A549 (cell line): Measurements from ENCODE around the gene MTHFD2. TPM values are rescaled to one million over a fixed set of nuclear protein-coding genes. Genes with fewer than 3 reads are reported as not detected.

Source experiments
- ATAC-seq, 2 experiments: fragments of 200-7000 bp in 1 of 2; fragments of >200 bp in 1 of 2; cut with Nextera tagmentation in 1 of 2; cut with Tn5 transposase in 1 of 2; 3 replicates each; pipeline versions ENCODE4 v1.8.0 to v1.9.1; 2018 to 2020; ENCODE audit warnings: mild to moderate bottlenecking in 1 of 2, moderate library complexity in 1 of 2
- CTCF ChIA-PET: fragments of 300-600 bp; sonication (Branson Sonifier 250); formaldehyde crosslinking; extraction: SDS; loops from one replicate; lab custom pipeline; 2021; ENCODE audit warnings: antibody characterized with exemption, inconsistent platforms; lab: Yijun Ruan, JAX
- POLR2A ChIA-PET: fragments of 350-600 bp; formaldehyde crosslinking; extraction: SDS; loops from one replicate; lab custom pipeline; 2021; ENCODE audit warnings: antibody characterized with exemption, inconsistent platforms; lab: Yijun Ruan, JAX
- DNase-seq, 2 experiments: peaks; one replicate each; pipeline versions ENCODE4 v3.0.0 to v3.0.0-alpha.2; 2011 to 2016; ENCODE audit warnings: low read depth in 1 of 2, low spot score in 1 of 2
- FAIRE-seq: peaks from 2 replicates; lab custom pipeline; 2011; peaks lifted over from hg19 to GRCh38; lab: Jason Lieb, UNC
- H3K27ac ChIP-seq, 2 experiments: fragments of >200 bp; sonication (Bioruptor Twin); formaldehyde crosslinking; 3 replicates each; pipeline ENCODE4 v1.5.1; 2016 to 2017
- H3K4me1 ChIP-seq: fragments of >200 bp; sonication (Bioruptor Twin); formaldehyde crosslinking; 3 replicates; pipeline ENCODE4 v1.6.1; 2016
- H3K4me2 ChIP-seq: fragments of >200 bp; sonication (Bioruptor Twin); formaldehyde crosslinking; 3 replicates; pipeline ENCODE4 v1.6.1; 2016
- H3K4me3 ChIP-seq: fragments of >200 bp; sonication (Bioruptor Twin); formaldehyde crosslinking; 3 replicates; pipeline ENCODE4 v1.5.1; 2016
- H3K9me3 ChIP-seq: fragments of >200 bp; sonication (Bioruptor Twin); formaldehyde crosslinking; 3 replicates; pipeline ENCODE4 v1.6.1; 2016
- BHLHE40 ChIP-seq: IDR thresholded peaks from 2 replicates; pipeline ENCODE4 v1.6.1; 2012; ENCODE audit warnings: low read depth, low read length, inconsistent platforms
- CHD2 ChIP-seq: fragments of 150-350 bp; IDR thresholded peaks from 2 replicates; pipeline ENCODE4 v1.6.1; 2014; ENCODE audit warnings: low read length; ENCODE audit not compliant: partially characterized antibody
- EHF ChIP-seq: fragments of 250-450 bp; sonication (Bioruptor Pico); IDR thresholded peaks from 2 replicates; pipeline ENCODE4 v1.5.0; 2020; ENCODE audit warnings: mild to moderate bottlenecking
- EP300 ChIP-seq, 2 experiments: fragments of >200 bp; sonication (Bioruptor Twin); formaldehyde crosslinking; IDR thresholded peaks; 2 replicates in 1 of 2; 3 replicates in 1 of 2; pipeline ENCODE4 v1.6.1; 2016 to 2017
- ESRRA ChIP-seq: fragments of 150-350 bp; IDR thresholded peaks from 2 replicates; pipeline ENCODE4 v1.6.1; 2014; ENCODE audit warnings: mild to moderate bottlenecking, low read length, borderline replicate concordance
- FOSB ChIP-seq: fragments of 250-450 bp; sonication (Bioruptor Pico); IDR thresholded peaks from 2 replicates; pipeline ENCODE4 v1.5.0; 2020; ENCODE audit warnings: mild to moderate bottlenecking, moderate library complexity
- GATA3 ChIP-seq: IDR thresholded peaks from 2 replicates; pipeline ENCODE4 v1.6.1; 2012; ENCODE audit warnings: borderline replicate concordance
- HMGXB4 ChIP-seq: fragments of 250-450 bp; sonication (Bioruptor Pico); IDR thresholded peaks from 2 replicates; pipeline ENCODE4 v1.5.0; 2021; ENCODE audit warnings: mild to moderate bottlenecking, moderate library complexity, borderline replicate concordance
- HOXB5 ChIP-seq: fragments of 250-450 bp; sonication (Bioruptor Pico); IDR thresholded peaks from 2 replicates; pipeline ENCODE4 v1.5.0; 2020; ENCODE audit warnings: mild to moderate bottlenecking, moderate library complexity
- JUN ChIP-seq, 2 experiments: fragments of >200 bp; sonication (Bioruptor Twin); formaldehyde crosslinking; IDR thresholded peaks; 2 replicates in 1 of 2; 3 replicates in 1 of 2; pipeline ENCODE4 v1.6.1; 2016 to 2017
- KDM1A ChIP-seq: fragments of 200-600 bp; sonication (generic); IDR thresholded peaks from 2 replicates; pipeline ENCODE4 v1.6.1; 2016; ENCODE audit warnings: low read depth, mild to moderate bottlenecking
- KDM5A ChIP-seq: fragments of 200-600 bp; sonication (generic); IDR thresholded peaks from 2 replicates; pipeline ENCODE4 v1.6.1; 2016; ENCODE audit warnings: antibody characterized with exemption, mild to moderate bottlenecking
- PHF8 ChIP-seq: fragments of 200-600 bp; sonication (generic); IDR thresholded peaks from 2 replicates; pipeline ENCODE4 v1.6.1; 2016; ENCODE audit warnings: low read depth, mild to moderate bottlenecking, antibody characterized with exemption, moderate library complexity, borderline replicate concordance
- RAD21 ChIP-seq, 2 experiments: fragments of >200 bp in 1 of 2; sonication (Bioruptor Twin) in 1 of 2; formaldehyde crosslinking in 1 of 2; IDR thresholded peaks in 1 of 2; conservative IDR thresholded peaks in 1 of 2; 2 replicates in 1 of 2; 3 replicates in 1 of 2; pipeline ENCODE4 v1.6.1; 2012 to 2018; ENCODE audit warnings: inconsistent platforms in 1 of 2
- REST ChIP-seq: fragments of 200-600 bp; sonication (generic); IDR thresholded peaks from 2 replicates; pipeline ENCODE4 v1.6.1; 2016; ENCODE audit warnings: antibody characterized with exemption, mild to moderate bottlenecking, moderate library complexity
- RFX5 ChIP-seq: fragments of 450-650 bp; IDR thresholded peaks from 2 replicates; pipeline ENCODE4 v1.7.1; 2014; ENCODE audit warnings: antibody characterized with exemption, mild to moderate bottlenecking, moderate library complexity
- SREBF2 ChIP-seq: fragments of 450-650 bp; IDR thresholded peaks from 2 replicates; pipeline ENCODE4 v1.6.1; 2014; ENCODE audit warnings: mild to moderate bottlenecking, moderate library complexity
- TP53 ChIP-seq: fragments of 250-450 bp; sonication (Bioruptor Pico); IDR thresholded peaks from 2 replicates; pipeline ENCODE4 v1.5.0; 2021; ENCODE audit warnings: mild to moderate bottlenecking, moderate library complexity
- ZNF302 ChIP-seq: fragments of 250-450 bp; sonication (Bioruptor Pico); IDR thresholded peaks from 2 replicates; pipeline ENCODE4 v1.9.0; 2021; ENCODE audit warnings: inconsistent platforms, mild to moderate bottlenecking, moderate library complexity
- WGBS: methylation state at CpG from one replicate; pipeline ENCODE4 v1.1.6; 2017; ENCODE audit errors: missing lambda C conversion rate; 5-methylcytosine and 5-hydroxymethylcytosine counted together
- polyA plus RNA-seq, 4 experiments: library from polyadenylated mRNA; depleted of rRNA in 3 of 4; stranded (reverse); fragments of >200 nt; fragmentation: RNase III in 1 of 4; extraction: RNeasy Plus Mini Kit Qiagen cat#74134 plus additional on column Dnase treatment in 1 of 4; gene quantifications; 2 replicates in 3 of 4; 3 replicates in 1 of 4; pipeline ENCODE4 v1.2.3, GENCODE V29; 2011 to 2017

The MTHFD2 gene
- polyA plus RNA-seq, 2 of the 4 experiments (the other 2 are of a cell fraction), result 149 to 608 TPM

GRCh38 chr2:74191596-74192380 lies 6.6 kb upstream of the MTHFD2 start:
- TF ChIP-seq SREBF2 (no peak), JUN (IDR thresholded peaks at IDR 0.05) (no peak), GATA3 (no peak), EP300 (IDR thresholded peaks at IDR 0.05) (no peak), RAD21 (conservative IDR thresholded peaks at IDR 0.05 in 1 of 2, IDR thresholded peaks at IDR 0.05 in 1 of 2) (no peak), EHF (no peak), RFX5 (no peak), PHF8 (no peak), KDM5A (no peak), HOXB5 (CRISPR knock-in tag) (no peak), TP53 (no peak), HMGXB4 (no peak), KDM1A (no peak), BHLHE40 (no peak), ZNF302 (CRISPR knock-in tag) (no peak), CHD2 (no peak), ESRRA (no peak)
- no peak for DNase-seq
- Histone ChIP-seq H3K4me3 (no peak overlapping the region), H3K9me3 (no peaks in the 10 kb centered on the region), H3K4me1 (peaks cover 6% of the 10 kb centered on the region; the same call in 1 of the 3 replicates), H3K4me2 (no peak overlapping the region), H3K27ac (no peak overlapping the region)
- no peak for FAIRE-seq
- CTCF ChIA-PET, result interaction anchor here (0.8 to 2.3 kb wide), 4 partner anchors 13 to 368 kb away, joined by 3 to 17 read pairs (median 5); partner anchors contain the start of gene MOB1A
- ATAC-seq, result 0 out of 6 replicates have a peak, but pooled peaks of 1 of the 2 experiments have one; percentile 26
- 30% methylated on average over 6 of the region's 6 CpGs for WGBS
- POLR2A ChIA-PET, result interaction anchor here (1.0 to 2.5 kb wide), 2 partner anchors 13 to 24 kb away, joined by 3 to 13 read pairs; partner anchors contain the start of gene MOB1A

- Histone ChIP-seq H3K27ac (no peak overlapping the region), H3K4me1 (peaks cover 7% of the 10 kb centered on the region; the same call in 2 of the 3 replicates), H3K4me2 (no peak overlapping the region), H3K9me3 (no peaks in the 10 kb centered on the region), H3K4me3 (no peak overlapping the region)
- 95% methylated on average over 1 of the region's 1 CpG for WGBS
- CTCF ChIA-PET, result no interaction called here
- POLR2A ChIA-PET, result no interaction called here
- ATAC-seq (no peak), DNase-seq (no peak), FAIRE-seq (no peak)
- TF ChIP-seq FOSB (no peak), EHF (no peak), REST (no peak), CHD2 (no peak)
These were observed 3.6 kb upstream of the MTHFD2 start for GRCh38 chr2:74194799-74195198.
